HG03025 (cell line): ENCODE results near the gene MGMT.

Experiments
- ATAC-seq: cut with Tn5 transposase; IDR thresholded peaks from one replicate; pipeline ENCODE4 v1.9.1; 2021; ENCODE audit warnings: mild to moderate bottlenecking, moderate library complexity; ENCODE audit not compliant: unreplicated experiment, low FRiP score

Gene MGMT

DNA sequence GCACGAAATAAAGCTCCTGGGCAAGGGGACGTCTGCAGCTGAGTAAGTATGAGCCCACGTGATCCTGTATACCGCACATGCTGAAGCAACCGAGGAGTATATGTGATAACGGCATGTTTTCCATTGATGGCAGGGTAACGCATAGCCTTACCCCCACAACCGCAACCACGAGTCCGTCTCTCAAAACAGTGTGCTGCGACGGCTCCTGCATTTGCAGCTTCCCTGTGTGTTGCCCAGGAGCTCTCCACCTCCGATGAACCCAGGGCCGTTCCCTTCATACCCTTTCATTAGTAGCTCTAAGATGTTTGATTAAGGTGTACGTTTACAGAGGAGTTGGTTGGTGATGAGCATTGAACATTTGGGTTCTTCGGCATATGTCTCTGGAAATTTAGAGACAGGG is 69.3 kb downstream of the MGMT start:
- no peak for ATAC-seq

DNA sequence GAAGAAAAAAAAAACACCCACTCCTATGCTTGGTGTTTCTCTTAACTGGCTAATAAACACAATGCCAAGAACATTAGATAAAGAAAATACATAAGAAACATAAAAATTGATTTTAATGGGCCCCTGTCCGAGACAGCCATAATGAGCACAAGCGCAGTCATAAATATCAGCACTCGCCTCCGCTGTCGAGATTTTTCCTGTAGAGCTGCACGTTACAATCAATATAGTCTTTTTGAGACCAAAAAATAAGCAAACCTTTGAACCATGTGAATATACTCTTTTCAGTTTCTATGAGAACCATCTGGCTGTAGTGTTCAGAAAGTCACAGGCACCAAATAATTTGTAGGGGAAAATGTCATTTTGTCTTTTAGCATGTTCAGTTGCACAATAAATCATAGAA is 70.1 kb downstream of the MGMT start:
- ATAC-seq: no peak

DNA sequence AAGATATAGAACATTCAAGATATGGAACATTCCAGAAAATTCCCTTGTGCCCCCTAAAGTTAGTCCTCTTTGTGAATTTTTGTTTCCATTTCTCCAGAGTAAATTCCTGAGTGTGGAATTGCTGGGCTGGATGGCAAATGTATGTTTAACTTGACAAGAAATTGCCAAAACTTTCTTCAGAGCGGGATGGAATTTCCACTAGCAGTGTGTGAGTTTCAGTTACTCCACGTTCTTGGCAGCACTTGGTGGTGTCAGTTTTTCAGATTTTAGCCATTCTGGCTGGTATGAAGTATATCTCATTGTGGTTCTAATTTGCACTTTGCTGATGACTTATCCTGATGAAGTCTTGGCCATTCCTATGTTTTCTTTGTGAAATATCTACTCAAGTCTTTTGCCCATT is 71.2 kb downstream of the MGMT start:
- ATAC-seq: no peak

DNA sequence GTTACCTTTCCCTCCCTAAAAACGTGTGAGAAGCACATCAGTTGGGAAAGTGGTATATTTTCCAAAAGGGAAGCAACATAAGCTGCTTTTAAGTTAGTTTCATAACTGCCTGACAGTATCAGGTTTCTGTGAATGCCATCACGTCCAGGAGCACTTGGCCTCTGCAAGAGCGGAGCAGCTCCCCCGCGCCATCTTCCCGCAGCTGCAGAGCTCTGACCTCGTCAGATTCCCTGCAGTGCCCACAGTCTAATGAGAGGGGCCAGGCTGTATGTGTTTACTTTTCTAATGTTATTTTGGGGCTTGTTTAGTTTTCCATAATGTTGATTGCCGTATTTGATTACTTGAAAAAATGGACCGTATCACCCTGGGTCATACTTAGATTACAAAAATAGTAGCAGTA is 74.2 kb downstream of the MGMT start:
- ATAC-seq: no peak

DNA sequence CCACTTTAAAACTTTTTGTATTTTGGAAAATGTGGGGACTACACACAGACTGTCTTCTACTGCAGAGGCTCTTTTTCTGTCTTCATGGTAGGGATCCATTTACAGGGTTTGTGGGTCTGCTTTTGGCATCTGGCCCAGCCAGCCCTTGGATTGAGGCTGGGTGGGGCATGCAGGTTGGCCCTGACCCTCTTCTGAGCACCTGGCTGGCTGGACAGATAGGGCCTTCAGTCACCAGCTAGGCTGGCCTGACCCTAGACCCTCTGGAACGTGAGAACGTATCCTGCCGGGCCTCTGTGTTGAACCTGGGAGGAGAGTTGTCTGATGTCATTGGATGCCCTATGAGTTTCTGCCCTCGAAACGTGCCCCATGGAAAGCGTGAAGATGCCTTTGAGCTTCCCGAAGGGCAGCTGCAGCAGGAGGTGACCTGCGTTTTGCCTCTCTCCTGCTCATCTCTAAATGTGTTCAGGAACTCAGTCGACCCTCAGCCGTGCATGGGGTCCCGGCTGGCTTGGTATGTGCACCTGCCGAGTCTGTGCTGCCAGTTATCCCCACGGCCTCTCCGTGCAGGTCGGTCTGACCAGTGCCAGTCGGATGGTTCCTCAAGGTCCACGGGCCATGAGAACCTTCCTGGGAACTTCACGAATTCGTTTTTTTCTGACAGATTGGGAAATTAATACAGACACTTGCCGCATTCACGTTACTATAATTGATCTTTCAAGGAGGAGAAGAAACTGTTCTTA is 74.9 kb downstream of the MGMT start:
- no peak for ATAC-seq

DNA sequence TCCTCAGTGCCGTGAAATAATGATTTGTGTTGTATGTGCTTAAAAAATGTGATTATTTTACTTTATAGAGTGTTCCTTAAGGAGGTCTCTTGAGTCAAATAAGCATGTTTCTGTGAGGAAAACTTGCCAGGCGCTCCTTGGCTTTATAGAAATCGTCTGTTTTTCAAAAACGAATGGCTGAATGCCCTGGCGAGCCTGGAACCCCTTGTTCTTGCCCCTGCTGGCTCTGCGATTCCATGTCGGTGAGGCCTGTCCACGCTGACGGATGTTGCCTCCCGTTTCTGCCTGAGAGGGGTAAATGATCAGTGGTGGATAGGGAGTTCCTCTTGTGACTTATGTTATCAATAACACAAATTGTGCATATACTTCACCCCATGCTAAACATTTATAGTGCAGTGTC is 75.5 kb downstream of the MGMT start:
- no peak for ATAC-seq

DNA sequence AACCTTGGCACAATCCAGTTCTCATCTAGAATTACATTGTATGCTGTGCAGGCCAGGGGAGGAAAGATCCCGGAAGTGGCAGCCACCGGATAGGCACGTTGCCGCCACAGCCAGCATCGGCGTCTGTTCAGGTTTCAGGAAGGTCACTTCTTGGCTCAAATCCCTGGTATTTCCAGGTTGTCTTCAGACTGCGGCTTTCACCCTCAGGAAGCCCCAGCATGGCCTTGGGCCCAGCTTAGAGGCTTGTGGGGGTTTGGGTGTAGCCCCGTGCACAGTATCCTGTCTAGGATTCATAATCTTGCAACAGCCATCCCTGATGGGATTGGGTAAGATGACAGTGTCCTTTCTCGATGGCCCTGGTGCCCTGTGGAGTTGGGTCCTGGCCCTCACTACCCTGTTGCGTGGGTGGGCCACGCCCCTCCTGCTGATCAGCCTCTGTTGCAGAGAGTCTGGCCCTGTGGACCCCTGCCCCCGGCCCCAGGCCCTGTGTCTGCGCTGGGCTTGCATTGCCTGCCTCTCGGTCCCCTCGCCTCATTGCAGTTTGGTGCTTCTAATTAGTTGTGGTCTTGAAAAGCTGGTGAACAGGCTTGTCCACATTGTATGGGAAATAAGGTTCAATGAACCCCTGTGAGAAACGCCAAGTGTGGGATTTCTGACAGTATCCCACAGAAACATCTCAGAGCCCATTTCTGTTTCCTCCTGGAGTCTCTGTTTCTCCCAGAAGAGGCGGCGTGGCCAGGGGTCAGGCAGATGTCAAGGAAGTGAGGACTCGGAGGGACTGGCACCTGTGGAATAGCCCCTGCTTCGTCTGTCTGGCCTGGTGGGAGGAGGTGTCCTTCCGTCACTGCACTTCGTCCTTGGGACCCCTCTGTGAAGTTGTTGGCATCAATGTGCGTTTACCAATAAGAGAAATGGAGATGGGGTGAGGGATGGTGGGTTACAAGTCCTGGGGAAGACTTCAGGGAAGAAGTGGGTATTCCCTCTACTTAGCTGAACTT is 77.5 kb downstream of the MGMT start:
- ATAC-seq: no peak

DNA sequence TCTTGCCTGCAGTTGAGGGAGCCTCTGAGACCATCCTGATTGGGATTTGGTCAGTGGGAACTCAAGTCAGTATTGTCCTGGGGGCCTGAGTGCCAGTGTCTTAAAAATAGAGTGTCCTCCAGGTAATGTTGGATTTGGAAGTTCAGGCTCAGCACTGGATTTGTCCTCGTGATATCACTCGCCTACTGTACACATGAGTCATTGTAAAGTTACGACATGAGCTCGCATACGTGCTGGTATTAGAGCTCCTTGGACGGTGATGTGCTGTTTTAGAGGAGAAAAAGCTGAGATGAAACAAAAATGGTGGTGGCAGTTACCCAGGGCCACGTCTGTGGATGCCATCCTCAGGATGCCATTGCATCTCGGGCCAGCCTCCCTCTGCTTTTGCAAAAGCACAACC is 78.2 kb downstream of the MGMT start:
- no peak for ATAC-seq

DNA sequence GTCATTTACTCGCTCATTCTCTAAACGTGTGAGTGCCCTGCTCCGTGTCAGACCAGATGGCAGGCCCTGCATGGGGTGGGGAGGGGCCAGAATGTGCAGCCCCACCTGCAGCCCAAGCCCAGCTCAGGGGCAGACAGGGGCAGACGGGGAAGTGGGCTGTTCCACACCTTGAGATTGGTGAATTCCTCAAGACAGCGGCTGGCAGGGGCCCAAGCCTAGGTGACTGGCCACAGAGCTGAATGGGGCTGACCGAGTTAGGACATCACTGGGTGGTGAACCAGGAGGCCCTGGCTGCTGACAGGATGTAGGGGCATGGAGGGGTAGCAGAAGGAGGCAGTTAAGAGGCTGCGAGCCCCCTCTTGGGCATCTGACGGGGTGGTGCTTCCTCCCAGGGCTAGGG is 79.1 kb downstream of the MGMT start:
- ATAC-seq: no peak

DNA sequence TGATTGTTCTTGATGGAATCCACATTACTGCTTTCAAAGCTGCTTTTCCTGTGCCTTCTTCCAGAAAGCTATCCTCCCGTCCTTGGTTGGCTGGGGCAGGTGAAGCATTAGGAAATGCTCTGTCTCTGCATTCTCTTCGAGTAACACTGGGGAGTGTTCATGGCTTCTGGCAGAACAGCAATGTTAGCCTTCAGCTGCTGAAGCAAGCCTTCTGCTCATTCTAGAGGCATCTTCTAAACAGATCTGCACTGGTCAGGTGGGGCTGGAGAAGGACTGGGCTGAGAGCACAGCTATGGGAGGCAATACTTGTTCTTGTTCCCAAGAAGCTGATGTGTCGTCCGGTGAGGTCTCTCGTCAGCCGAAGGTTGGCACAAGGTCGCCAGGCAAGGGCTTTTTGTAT is 80.6 kb downstream of the MGMT start:
- no peak for ATAC-seq

DNA sequence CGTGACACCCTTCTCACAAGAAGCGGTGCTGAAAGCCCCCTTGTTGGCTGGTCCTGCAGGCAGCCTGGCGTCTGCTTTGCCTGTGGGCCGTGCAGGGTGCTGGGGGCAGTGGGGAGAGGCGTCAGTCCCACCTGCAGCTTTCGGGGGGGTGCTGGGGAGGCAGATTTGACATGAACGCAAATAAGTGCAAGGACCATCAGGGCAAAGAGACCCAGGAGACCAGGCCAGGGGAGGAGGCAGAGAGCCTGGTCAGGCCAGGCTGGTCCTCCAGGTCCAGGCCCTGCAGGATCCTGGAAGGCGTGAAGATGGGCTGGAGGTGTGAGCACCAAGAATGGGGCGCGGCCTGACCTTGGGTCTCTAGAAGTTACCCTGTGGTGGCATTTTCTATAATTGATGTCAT is 81.6 kb downstream of the MGMT start:
- ATAC-seq: no peak

DNA sequence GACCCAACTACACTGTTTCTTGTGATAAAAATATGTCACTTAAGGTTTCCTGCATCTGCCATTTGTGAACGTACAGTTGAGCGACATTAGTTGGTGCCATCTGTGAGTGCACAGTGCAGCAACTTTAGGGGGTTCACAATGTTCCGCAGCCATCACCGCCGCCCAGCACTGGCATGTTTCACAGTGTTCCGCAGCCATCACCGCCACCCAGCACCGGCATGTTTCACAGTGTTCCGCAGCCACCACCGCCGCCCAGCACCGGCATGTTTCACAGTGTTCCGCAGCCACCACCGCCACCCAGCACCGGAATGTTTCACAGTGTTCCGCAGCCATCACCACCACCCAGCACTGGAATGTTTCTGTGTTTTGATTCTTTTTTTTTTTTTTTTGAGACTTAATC is 83.0 kb downstream of the MGMT start:
- no peak for ATAC-seq

DNA sequence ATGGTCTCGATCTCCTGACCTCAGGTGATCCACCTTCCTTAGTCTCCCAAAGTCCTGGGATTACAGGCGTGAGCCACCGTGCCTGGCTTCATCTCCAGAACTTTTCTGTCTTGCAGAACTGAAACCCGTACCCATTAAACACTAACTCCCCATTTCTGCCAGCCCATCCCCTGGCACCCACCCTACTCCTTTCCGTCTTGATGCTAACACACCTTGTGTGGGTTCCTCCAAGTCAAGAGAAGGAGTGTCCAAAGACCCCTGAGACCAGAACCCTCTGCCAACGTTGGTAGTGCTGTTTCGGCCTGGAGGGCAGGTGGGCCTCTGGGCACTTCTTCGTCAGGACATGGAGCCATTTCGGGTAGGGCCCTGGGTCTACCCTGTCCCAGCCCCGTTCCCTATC is 83.6 kb downstream of the MGMT start:
- no peak for ATAC-seq

DNA sequence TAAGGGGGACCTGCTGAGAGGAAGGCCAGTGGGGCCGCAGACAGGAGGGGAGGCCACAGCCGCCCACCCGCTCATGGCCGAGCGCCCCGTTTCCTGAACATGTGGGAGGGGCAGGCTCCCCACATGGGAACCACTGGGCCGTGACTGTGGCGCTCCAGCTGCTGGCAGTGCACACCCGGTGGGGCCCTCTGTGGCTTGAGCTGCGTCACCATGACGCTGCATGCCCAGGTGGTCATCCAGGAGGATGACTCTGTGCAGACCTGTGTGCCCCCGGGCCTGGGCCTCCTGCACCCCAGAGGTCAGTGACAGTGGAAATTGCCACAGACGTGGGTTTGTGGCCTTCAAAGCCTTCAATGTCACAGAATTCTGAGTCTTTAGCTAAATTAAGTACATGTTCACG is 85.1 kb downstream of the MGMT start:
- ATAC-seq: no peak

DNA sequence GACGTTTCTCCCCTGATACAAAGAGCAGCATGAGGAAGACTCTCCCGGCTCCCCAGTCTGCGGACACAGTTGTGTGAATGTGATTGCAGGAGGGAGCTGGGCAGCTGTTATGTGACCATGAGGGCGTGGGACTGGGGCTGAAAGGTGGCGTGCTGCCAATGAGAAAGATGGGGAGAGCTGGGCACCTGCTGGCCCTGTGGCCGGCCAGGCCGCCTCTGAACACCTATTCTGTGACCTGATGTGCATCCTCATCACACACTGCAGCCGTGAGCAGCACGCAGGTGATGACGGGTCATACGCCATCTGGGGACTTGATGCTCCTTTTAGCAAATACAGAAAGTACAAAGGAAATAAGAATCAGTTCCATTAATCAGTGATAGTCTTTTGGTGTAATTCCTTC is 86.9 kb downstream of the MGMT start:
- no peak for ATAC-seq

DNA sequence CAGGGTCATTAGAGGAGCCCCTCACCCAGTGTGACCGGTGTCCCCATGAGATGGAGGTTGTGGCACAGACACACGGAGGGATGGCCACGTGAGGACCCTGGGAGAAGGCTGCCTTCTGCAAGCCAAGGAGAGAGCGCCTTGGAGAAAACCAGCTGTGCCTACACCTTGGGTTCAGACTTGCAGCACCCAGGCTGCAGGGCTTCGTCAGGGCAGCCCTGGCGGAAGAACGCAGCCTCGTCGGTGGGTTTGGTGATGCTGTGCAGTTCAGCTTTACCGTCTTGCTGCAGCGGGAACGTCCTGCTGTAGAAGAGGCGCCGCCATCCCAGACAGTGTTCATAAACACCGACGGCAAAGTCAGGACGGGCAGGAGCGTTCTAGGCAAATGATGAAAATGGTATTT is 89.3 kb downstream of the MGMT start:
- no peak for ATAC-seq

DNA sequence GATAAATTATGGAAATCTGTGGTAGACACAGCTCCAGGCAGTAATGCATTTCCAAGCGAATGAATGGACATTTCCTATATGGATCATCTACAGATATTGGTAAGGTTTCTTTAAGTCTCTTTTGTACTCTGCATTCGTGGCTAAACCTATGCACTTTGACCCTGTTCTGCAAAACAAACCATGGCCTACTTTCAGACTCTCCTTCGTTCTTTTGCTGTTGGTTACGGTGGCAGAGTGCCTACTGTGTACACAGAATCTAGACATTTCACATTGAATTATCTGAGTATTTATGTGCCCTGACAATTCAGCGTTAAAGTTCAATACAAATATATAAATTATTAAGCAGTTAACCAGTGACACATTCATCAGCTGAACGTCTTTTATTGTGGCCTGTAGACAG is 93.3 kb downstream of the MGMT start:
- no peak for ATAC-seq

DNA sequence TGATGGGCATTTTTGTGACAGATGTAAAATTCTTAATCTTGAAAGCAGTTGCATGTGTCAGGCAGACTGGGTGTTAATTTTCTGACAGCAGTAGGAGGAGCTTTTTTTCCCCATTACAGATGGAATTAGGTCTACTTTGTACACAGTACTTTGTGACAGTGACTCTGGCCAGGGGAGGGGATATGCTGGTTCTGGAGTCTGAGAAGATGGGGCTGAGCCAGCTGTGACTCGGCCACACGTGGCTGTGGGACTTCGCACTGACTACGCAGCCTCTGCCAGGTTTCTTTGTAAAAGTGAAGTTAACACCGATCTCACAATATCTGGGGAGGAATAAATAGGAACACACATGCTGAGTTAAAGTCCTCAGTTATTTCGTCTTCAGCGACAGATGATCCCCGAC is 95.4 kb downstream of the MGMT start:
- no peak for ATAC-seq

DNA sequence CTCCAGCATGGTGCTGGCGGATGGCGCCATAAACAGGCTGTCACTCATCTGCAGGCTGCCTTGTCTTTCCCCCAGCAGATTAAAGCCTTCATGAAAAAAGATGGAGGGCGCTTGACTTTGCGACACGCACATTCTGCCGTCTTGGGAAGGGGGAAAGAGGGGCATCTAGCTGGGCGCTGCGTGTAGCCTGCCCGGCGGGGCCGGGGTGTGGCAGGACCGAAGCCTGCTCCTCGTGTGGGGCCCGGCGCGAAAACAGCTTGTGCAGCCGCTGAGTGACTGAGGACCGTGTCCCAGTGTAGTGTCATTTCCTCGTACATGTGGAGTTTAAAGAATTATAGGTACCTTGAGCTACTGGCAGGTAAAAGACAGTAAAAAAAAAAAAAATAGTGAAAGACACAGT is 97.9 kb downstream of the MGMT start:
- no peak for ATAC-seq

DNA sequence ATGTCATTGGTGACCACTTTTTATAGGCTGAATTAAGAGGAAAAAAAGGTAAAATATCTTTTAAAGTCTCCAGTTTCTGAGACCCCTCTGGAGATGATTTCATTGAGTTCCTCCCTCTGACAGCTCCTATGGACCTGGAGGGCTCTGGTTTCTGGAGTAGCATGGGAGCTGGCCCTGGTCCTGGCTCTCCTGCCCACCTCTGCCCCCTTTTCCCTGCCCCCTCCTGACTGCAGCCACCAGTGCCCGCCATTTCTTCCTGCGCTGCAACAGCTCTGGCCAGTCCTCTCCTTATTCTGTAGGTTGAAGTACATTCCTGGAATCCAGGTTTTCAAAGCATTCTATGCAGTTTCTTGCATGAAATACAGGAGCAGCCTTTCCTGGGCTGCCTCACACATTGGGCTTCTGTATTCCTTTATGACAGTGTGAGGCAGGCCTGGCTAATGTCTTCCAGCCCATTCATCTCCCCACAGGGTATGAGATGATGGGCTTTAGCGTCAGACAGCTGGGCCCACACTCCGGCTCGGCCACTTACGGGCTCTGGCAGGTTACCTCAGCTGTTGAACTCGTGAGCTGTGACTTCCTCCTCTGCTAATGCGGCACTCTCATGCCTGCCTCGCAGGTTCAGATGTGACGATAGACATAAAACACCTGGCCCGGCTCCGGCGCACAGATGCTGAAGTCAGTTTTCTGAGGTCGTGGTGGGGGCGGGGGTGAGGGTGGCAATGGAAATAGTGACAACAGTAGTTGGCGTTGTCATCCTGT is 101.7 kb downstream of the MGMT start:
- no peak for ATAC-seq

DNA sequence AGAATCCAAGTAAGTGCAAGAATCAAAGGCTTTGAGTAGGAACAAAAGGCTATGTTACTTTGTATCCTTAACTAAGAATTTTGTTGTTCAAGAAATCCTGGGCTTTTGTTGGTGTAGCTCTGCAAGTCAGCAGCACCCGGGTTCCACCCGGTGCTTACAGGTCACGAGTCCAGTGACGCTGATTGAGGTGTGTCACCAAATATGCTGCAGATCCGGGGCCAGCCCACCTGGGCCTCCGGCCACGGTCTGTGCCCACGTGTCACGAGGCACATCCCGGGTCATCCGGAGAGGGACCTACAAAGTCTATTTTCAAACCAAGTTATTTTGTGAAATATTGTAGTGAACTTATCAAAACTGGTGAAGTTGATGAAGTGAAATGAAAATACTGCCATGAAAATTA is 103.1 kb downstream of the MGMT start:
- no peak for ATAC-seq
